ENCODE measurements around the gene PSD. TPM values are rescaled to one million over a fixed set of nuclear protein-coding genes. Genes with fewer than 3 reads are reported as not detected.

Gene PSD
- total and polyA plus RNA-seq, 4 donors = 0.16 to 1.4 (median 0.29) TPM

DNA sequence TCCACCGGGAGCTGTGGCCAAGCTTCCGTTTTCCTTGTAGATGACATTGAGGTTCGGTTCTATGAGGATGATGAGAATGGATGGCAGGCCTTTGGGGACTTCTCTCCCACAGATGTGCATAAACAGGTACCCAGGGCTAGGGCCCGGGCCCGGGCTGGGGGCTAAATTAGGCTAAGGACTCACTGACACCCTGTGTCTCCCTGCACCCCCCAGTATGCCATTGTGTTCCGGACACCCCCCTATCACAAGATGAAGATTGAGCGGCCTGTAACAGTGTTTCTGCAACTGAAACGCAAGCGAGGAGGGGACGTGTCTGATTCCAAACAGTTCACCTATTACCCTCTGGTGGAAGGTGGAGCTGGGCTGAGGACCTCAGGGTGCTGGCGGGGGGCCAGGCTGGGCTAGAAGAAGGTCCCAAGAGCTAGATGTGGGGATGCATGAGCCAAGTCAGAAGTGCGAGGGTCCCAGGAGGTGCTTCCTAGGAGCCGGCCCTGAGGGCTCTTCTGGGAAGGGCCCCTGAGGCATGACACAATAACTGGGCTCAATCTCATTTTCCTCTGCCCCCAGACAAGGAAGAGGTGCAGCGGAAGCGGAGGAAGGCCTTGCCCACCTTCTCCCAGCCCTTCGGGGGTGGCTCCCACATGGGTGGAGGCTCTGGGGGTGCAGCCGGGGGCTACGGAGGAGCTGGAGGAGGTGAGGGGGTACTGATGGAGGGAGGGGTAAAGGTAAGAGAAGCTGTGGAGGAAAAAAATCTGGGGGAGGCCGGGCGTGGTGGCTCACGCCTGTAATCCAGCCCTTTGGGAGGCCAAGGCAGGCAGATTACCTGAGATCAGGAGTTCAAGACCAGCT lies 20.2 kb downstream of the PSD start:
- DNase-seq = no peak
- Histone ChIP-seq H3K9me3 (ENCODE audit: control insufficient read depth, low read length) (no peaks in the 10 kb centered on the region), H3K27me3 (ENCODE audit: control insufficient read depth in 1 of 2, insufficient read depth in 2 of 2, low read length in 1 of 2) (no peaks in the 10 kb centered on the region), H3K4me1 (ENCODE audit: control insufficient read depth in 1 of 2, insufficient read depth in 2 of 2, low read length in 2 of 2) (no peaks in the 10 kb centered on the region), H3K27ac (ENCODE audit: low read depth in 1 of 2, low read length in 2 of 2) (no peak overlapping the region), H3K36me3 (ENCODE audit: control insufficient read depth in 1 of 2, insufficient read depth in 2 of 2, low read length in 1 of 2) (no peaks in the 10 kb centered on the region), H3K4me3 (ENCODE audit: low read length in 2 of 2) (no peak overlapping the region)
- ATAC-seq (ENCODE audit: low FRiP score) = no peak
- WGBS, 2 donors = 84 to 88% methylated on average over 21 of the region's 21 CpGs
- intact Hi-C loops (cut with DNase I) = loop anchor here (5.0 to 10.0 kb wide), 3 partner anchors 79 to 244 kb away; partner anchors contain the start of genes ELOVL3 (in 1 of the 2) and NOLC1 (in 1 of the 2)

DNA sequence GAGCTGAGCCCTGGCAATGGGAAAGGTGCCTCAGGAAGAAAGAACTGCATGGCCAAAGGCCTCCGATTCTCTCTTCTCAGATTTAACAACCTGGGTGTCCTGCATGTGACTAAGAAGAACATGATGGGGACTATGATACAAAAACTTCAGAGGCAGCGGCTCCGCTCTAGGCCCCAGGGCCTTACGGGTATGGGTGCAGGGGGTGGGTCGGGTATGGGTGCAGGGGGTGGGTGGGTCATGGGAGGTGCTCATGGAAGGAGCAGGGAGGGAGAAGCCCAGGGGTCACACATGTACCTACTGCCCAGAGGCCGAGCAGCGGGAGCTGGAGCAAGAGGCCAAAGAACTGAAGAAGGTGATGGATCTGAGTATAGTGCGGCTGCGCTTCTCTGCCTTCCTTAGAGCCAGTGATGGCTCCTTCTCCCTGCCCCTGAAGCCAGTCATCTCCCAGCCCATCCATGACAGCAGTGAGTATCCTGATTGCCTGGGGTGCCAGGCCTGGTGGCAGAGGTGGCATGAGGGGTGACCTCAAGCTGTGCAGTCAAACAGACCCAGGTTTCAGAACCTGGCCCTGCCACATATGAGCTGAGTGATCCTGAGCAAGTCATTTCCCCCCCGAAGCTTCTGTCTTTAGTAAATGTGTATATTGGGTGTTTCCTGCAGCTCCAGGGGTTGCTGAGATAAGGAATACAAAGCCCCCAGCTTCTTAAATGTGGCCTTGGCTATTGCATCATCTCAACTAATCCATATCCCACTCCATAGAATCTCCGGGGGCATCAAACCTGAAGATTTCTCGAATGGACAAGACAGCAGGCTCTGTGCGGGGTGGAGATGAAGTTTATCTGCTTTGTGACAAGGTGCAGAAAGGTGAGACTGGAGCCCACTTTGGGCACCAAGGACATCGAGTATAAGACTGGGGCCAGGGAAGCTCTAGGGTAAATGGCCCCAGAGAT lies 21.1 kb downstream of the PSD start:
- Histone ChIP-seq H3K36me3 (ENCODE audit: control insufficient read depth in 1 of 2, insufficient read depth in 2 of 2, low read length in 1 of 2) (no peaks in the 10 kb centered on the region), H3K4me3 (ENCODE audit: low read length in 2 of 2) (no peak overlapping the region), H3K27ac (ENCODE audit: low read depth in 1 of 2, low read length in 2 of 2) (no peak overlapping the region), H3K27me3 (ENCODE audit: control insufficient read depth in 1 of 2, insufficient read depth in 2 of 2, low read length in 1 of 2) (no peaks in the 10 kb centered on the region), H3K4me1 (ENCODE audit: control insufficient read depth in 1 of 2, insufficient read depth in 2 of 2, low read length in 2 of 2) (no peaks in the 10 kb centered on the region), H3K9me3 (ENCODE audit: control insufficient read depth, low read length) (no peaks in the 10 kb centered on the region)
- DNase-seq (peak in 1 of 2 donors; percentile 51), ATAC-seq (ENCODE audit: low FRiP score) (no peak)
- intact Hi-C loops (cut with DNase I) = loop anchor here (5.0 to 10.0 kb wide), 3 partner anchors 80 to 243 kb away; partner anchors contain the start of genes ELOVL3 (in 1 of the 2) and NOLC1 (in 1 of the 2)
- WGBS, 2 donors = 93 to 94% methylated on average over 14 of the region's 14 CpGs

DNA sequence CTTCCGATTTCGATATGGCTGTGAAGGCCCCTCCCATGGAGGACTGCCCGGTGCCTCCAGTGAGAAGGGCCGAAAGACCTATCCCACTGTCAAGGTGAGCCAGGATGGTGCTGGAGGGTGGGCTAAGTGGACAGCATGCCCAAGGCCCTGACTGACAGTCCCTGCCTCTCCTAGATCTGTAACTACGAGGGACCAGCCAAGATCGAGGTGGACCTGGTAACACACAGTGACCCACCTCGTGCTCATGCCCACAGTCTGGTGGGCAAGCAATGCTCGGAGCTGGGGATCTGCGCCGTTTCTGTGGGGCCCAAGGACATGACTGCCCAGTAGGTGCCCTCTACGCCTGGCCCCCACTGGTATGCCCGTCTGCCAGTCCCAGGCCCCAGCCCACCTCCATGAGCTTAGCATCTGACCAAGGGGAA lies 21.8 kb downstream of the PSD start:
- no peak overlapping the region for H3K27ac ChIP-seq (ENCODE audit: low read depth in 1 of 2, low read length in 2 of 2)
- ATAC-seq (ENCODE audit: low FRiP score) = no peak
- no peak overlapping the region for H3K4me3 ChIP-seq (ENCODE audit: low read length in 2 of 2)
- H3K4me1 ChIP-seq (ENCODE audit: control insufficient read depth in 1 of 2, insufficient read depth in 2 of 2, low read length in 2 of 2) = no peaks in the 10 kb centered on the region
- no peaks in the 10 kb centered on the region for H3K27me3 ChIP-seq (ENCODE audit: control insufficient read depth in 1 of 2, insufficient read depth in 2 of 2, low read length in 1 of 2)
- no peaks in the 10 kb centered on the region for H3K36me3 ChIP-seq (ENCODE audit: control insufficient read depth in 1 of 2, insufficient read depth in 2 of 2, low read length in 1 of 2)
- 87% methylated on average over 12 of the region's 12 CpGs for WGBS, 2 donors
- no peaks in the 10 kb centered on the region for H3K9me3 ChIP-seq (ENCODE audit: control insufficient read depth, low read length)
- intact Hi-C loops (cut with DNase I) = loop anchor here (5.0 to 10.0 kb wide), 3 partner anchors 81 to 242 kb away; partner anchors contain the start of genes ELOVL3 (in 1 of the 2) and NOLC1 (in 1 of the 2)
- peak in 1 of 2 donors; percentile 62 for DNase-seq

DNA sequence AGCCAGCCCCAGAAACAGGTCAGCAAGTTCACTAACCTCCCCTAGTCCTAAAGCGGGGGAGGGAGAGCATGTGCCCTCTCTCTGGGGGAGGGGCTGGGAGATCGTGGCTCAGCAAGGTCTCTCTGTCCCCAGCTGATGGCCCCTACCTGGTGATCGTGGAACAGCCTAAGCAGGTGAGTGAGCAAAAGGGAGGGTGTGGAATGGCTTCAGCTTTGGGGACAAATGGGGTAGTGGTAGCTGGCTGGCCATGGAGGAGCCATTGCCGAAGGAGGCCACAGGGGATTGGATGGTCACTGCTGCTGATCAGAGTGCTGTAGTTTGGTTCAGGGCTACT lies 22.3 kb downstream of the PSD start:
- Histone ChIP-seq H3K27ac (ENCODE audit: low read depth in 1 of 2, low read length in 2 of 2) (peak overlapping the region in 1 of 2 donors; percentile 41), H3K4me3 (ENCODE audit: low read length in 2 of 2) (peak overlapping the region in 1 of 2 donors; percentile 24), H3K27me3 (ENCODE audit: control insufficient read depth in 1 of 2, insufficient read depth in 2 of 2, low read length in 1 of 2) (no peaks in the 10 kb centered on the region), H3K36me3 (ENCODE audit: control insufficient read depth in 1 of 2, insufficient read depth in 2 of 2, low read length in 1 of 2) (no peaks in the 10 kb centered on the region), H3K9me3 (ENCODE audit: control insufficient read depth, low read length) (no peaks in the 10 kb centered on the region), H3K4me1 (ENCODE audit: control insufficient read depth in 1 of 2, insufficient read depth in 2 of 2, low read length in 2 of 2) (no peaks in the 10 kb centered on the region)
- intact Hi-C loops (cut with DNase I) = loop anchor here (5.0 to 10.0 kb wide), 3 partner anchors 81 to 241 kb away; partner anchors contain the start of genes ELOVL3 (in 1 of the 2) and NOLC1 (in 1 of the 2)
- no peak for ATAC-seq (ENCODE audit: low FRiP score)
- DNase-seq = peak in 1 of 2 donors; percentile 51
- WGBS, 2 donors = 43 to 48% methylated on average over 4 of the region's 4 CpGs

DNA sequence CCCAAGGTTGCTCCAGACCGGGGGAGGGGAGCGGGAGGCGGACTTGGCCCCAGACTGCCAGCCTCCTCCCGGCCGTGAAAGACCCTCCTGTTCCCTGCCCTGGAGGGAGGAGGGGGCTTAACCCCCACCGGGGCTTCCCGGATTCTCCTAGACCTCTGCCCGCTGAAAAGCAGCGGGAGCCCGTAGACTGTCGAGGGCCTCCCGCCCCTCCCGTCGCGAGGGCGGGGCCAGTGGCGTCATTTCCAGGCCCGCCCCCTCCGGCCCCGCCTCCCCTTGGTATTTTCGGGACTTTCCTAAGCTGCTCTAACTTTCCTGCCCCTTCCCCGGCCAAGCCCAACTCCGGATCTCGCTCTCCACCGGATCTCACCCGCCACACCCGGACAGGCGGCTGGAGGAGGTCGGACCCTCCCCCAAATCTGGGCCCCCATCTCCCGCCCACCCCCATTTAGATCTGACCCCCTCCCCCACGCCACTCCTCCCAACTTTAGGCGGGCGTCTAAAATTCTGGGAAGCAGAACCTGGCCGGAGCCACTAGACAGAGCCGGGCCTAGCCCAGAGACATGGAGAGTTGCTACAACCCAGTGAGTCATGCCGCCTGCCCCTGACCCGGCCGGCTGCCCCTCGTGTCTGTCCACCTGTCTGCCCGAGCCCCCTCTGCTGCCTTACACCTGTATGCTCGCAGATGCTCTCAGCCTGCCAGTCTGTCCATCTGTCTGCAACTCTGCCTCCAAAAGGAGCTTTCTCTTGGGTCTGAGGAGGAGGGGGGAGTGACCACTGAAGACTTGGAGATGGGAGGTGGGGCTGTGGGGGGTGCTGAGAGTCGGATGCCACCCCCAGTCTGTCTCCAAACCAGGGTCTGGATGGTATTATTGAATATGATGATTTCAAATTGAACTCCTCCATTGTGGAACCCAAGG lies 22.9 kb downstream of the PSD start, which contains the start of gene NFKB2:
Gene NFKB2 (plus strand): TSS at position 306 of the 917 bp plus-strand sequence. CDS start 255 bp downstream, at position 561.
- Histone ChIP-seq H3K9me3 (ENCODE audit: control insufficient read depth, low read length) (no peaks in the 10 kb centered on the region), H3K36me3 (ENCODE audit: control insufficient read depth in 1 of 2, insufficient read depth in 2 of 2, low read length in 1 of 2) (no peaks in the 10 kb centered on the region), H3K4me1 (ENCODE audit: control insufficient read depth in 1 of 2, insufficient read depth in 2 of 2, low read length in 2 of 2) (no peaks in the 10 kb centered on the region), H3K27ac (ENCODE audit: low read depth in 1 of 2, low read length in 2 of 2) (peak within 1 kb of the TSS; percentile 51 to 64), H3K27me3 (ENCODE audit: control insufficient read depth in 1 of 2, insufficient read depth in 2 of 2, low read length in 1 of 2) (no peaks in the 10 kb centered on the region), H3K4me3 (ENCODE audit: low read length in 2 of 2) (peak within 1 kb of the TSS; percentile 32 to 35)
- WGBS, 2 donors = 0 to 1% methylated on average over 36 to 42 of the region's 42 CpGs
- ATAC-seq (ENCODE audit: low FRiP score) (peak; percentile 89), DNase-seq (peak; percentile 93 to 96)
- intact Hi-C loops (cut with DNase I) = loop anchor here (1.0 to 10.0 kb wide), 5 partner anchors 25 to 241 kb away; partner anchors contain the start of genes ACTR1A (in 1 of the 2), ELOVL3 (in 1 of the 2), FBXL15 (in 1 of the 2) and NOLC1 (in 1 of the 2)

DNA sequence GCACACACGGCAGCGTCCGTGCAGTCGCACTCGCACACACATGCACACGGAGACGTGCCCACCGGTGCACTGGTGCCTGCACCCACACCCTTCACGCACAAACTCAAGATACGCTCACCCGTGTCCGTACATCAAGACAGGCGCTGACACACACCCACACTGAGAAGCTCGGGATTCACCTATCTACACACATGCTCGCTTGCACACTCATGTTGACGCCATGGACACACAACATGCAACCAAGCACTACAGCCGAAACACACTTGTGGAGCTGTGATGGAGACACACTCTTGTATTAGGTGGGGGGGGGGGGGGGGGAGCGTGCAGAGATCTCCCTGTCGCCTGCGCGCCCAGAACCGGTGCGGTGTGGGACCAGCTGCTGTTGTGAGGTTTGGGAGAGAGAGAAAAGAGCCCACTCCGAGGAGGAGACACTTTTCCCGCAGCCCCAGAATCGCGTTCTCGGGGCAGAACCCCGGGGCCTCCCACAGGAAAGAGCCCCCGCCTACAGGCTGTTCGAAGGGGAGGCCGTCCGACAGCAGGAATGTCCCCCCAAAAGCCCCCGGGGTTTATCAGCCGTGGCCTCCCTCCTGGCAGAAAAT lies 23.7 kb downstream of the PSD start:
- WGBS, 2 donors = 0 to 1% methylated on average over 35 of the region's 35 CpGs
- Histone ChIP-seq H3K4me3 (ENCODE audit: low read length in 2 of 2) (peak overlapping the region; percentile 27 to 35), H3K27me3 (ENCODE audit: control insufficient read depth in 1 of 2, insufficient read depth in 2 of 2, low read length in 1 of 2) (no peaks in the 10 kb centered on the region), H3K4me1 (ENCODE audit: control insufficient read depth in 1 of 2, insufficient read depth in 2 of 2, low read length in 2 of 2) (no peaks in the 10 kb centered on the region), H3K9me3 (ENCODE audit: control insufficient read depth, low read length) (no peaks in the 10 kb centered on the region), H3K27ac (ENCODE audit: low read depth in 1 of 2, low read length in 2 of 2) (peak overlapping the region; percentile 51 to 64), H3K36me3 (ENCODE audit: control insufficient read depth in 1 of 2, insufficient read depth in 2 of 2, low read length in 1 of 2) (no peaks in the 10 kb centered on the region)
- intact Hi-C loops (cut with DNase I) = loop anchor here (1.0 to 10.0 kb wide), 6 partner anchors 26 to 240 kb away; partner anchors contain the start of genes ACTR1A (in 1 of the 2), ELOVL3 (in 1 of the 2), FBXL15 (in 1 of the 2) and NOLC1 (in 1 of the 2)
- peak; percentile 8 for ATAC-seq (ENCODE audit: low FRiP score)
- DNase-seq = peak in 1 of 2 donors; percentile 83

DNA sequence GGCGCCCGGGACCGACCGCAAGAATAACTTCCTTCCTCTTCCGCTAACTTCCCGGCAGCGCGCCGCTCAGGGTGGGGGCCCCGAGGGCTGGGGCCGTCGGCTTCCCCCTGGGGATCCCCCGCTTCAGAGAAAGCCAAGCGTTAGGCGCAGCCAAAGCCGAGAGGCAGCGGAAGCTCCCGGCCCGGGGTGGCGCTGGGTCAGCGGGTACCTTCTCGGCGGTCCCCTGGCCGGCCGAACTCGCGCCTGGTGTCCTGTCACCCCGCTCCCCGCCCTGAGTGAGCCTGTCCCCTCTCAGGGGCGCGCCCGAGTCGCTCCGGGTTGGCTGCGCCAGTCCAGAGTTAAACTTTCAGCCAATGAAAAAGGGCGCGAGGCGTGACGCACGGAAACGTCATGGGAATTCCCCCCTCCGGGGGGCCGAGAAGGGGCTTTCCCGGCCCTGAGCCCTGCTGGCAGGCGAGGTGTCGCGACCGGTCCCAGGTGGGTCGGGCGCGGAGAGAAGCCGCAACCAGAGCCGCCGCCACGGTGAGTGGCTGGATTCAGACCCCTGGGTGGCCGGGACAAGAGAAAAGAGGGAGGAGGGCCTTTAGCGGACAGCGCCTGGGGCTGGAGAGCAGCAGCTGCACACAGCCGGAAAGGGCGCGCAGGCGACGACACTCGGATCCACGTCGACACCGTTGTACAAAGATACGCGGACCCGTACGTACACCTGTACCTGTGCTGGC lies 24.3 kb downstream of the PSD start:
- ATAC-seq (ENCODE audit: low FRiP score) (peak; percentile 95), DNase-seq (peak; percentile 98 to 99)
- peak overlapping the region; percentile 29 to 32 for H3K4me3 ChIP-seq (ENCODE audit: low read length in 2 of 2)
- H3K27ac ChIP-seq (ENCODE audit: low read depth in 1 of 2, low read length in 2 of 2) = peak overlapping the region in 1 of 2 donors; percentile 64
- intact Hi-C loops (cut with DNase I) = loop anchor here in 1 of 2 donors (2.0 to 10.0 kb wide), 3 partner anchors 27 to 239 kb away; partner anchors contain the start of genes FBXL15 and NOLC1
- H3K36me3 ChIP-seq (ENCODE audit: control insufficient read depth in 1 of 2, insufficient read depth in 2 of 2, low read length in 1 of 2) = no peaks in the 10 kb centered on the region
- H3K4me1 ChIP-seq (ENCODE audit: control insufficient read depth in 1 of 2, insufficient read depth in 2 of 2, low read length in 2 of 2) = no peaks in the 10 kb centered on the region
- H3K27me3 ChIP-seq (ENCODE audit: control insufficient read depth in 1 of 2, insufficient read depth in 2 of 2, low read length in 1 of 2) = no peaks in the 10 kb centered on the region
- no peaks in the 10 kb centered on the region for H3K9me3 ChIP-seq (ENCODE audit: control insufficient read depth, low read length)
- 0 to 1% methylated on average over 68 to 71 of the region's 71 CpGs for WGBS, 2 donors
